PFSK-1 (cell line): ENCODE data around the gene TMTC4.

Experiments
- FOXP2 ChIP-seq: optimal IDR thresholded peaks from 2 replicates; pipeline ENCODE3; 2011; ENCODE audit warnings: borderline replicate concordance, control low read depth, inconsistent platforms; ENCODE audit not compliant: insufficient read depth; ENCODE audit errors: extremely low read length, extremely low read depth
- POLR2AphosphoS5 ChIP-seq: IDR thresholded peaks from 2 replicates; pipeline ENCODE4 v1.6.1; 2012; ENCODE audit warnings: low read depth, mild to moderate bottlenecking, control low read depth, low read length, moderate library complexity
- SIN3A ChIP-seq: IDR thresholded peaks from 2 replicates; pipeline ENCODE4 v1.6.1; 2012; ENCODE audit warnings: mild to moderate bottlenecking, low read length, moderate library complexity, borderline replicate concordance; ENCODE audit not compliant: insufficient read depth
- TAF1 ChIP-seq: IDR thresholded peaks from 2 replicates; pipeline ENCODE4 v1.6.1; 2012; ENCODE audit warnings: low read length, control low read depth, borderline replicate concordance; ENCODE audit not compliant: insufficient read depth
- TF ChIP-seq, protein P1 (sequence below), 2 experiments: IDR thresholded peaks; 2 replicates each; pipeline versions ENCODE4 v1.6.1 to v1.8.0; 2011 to 2012; ENCODE audit warnings: low read depth in 2 of 2, low read length in 2 of 2, control low read depth in 1 of 2, inconsistent platforms in 1 of 2, mild to moderate bottlenecking in 1 of 2, moderate library complexity in 1 of 2; ENCODE audit not compliant: insufficient read depth in 1 of 2

TMTC4 gene

DNA sequence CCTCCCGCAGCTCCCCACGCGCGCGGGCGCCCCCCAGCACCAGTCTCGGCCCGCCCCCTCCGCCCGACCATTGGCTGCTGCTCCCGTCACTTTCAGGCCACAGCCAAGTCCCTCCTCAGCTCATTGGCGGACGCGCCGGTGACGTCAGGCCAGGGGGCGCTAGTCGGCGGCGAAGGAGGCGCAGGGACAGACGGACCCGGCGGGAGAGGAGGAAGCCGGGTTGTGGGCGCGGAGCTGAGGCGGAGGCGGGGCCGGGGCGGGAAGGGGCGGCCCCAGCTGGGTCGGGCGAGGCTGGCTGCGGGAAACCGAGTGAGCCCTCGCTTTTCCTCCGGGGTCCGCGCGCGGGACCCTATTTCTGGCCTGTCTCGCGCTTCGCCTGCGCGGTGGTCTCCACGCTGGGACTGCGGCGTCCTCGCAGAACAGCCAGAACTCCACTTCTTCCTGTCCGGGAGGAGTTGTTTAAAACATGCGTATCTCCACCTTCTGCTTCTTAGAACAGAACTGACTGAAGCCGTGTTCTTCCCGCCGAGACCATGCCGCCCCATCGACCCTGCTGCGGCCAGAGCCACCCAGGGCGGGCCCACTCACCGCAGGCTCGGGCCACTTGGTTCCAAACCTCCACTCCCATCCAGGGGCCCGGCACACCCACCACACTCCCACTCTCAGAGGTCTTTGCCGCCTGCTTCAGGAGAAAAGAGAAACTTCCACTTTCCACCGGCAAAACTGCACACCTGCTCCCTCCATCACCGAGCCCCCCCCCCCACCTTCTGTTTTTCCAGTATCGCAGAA, 471 bp upstream of the TMTC4 start:
- TF ChIP-seq SIN3A (no peak), POLR2AphosphoS5 (peak; percentile 60), FOXP2 (peak; percentile 56), TAF1 (no peak)
- TF ChIP-seq, protein P1, sequence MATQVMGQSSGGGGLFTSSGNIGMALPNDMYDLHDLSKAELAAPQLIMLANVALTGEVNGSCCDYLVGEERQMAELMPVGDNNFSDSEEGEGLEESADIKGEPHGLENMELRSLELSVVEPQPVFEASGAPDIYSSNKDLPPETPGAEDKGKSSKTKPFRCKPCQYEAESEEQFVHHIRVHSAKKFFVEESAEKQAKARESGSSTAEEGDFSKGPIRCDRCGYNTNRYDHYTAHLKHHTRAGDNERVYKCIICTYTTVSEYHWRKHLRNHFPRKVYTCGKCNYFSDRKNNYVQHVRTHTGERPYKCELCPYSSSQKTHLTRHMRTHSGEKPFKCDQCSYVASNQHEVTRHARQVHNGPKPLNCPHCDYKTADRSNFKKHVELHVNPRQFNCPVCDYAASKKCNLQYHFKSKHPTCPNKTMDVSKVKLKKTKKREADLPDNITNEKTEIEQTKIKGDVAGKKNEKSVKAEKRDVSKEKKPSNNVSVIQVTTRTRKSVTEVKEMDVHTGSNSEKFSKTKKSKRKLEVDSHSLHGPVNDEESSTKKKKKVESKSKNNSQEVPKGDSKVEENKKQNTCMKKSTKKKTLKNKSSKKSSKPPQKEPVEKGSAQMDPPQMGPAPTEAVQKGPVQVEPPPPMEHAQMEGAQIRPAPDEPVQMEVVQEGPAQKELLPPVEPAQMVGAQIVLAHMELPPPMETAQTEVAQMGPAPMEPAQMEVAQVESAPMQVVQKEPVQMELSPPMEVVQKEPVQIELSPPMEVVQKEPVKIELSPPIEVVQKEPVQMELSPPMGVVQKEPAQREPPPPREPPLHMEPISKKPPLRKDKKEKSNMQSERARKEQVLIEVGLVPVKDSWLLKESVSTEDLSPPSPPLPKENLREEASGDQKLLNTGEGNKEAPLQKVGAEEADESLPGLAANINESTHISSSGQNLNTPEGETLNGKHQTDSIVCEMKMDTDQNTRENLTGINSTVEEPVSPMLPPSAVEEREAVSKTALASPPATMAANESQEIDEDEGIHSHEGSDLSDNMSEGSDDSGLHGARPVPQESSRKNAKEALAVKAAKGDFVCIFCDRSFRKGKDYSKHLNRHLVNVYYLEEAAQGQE (IDR thresholded peaks at IDR 0.05; ENCODE audit: insufficient read depth in 1 of 2, low read depth in 2 of 2, low read length in 2 of 2): no peak

DNA sequence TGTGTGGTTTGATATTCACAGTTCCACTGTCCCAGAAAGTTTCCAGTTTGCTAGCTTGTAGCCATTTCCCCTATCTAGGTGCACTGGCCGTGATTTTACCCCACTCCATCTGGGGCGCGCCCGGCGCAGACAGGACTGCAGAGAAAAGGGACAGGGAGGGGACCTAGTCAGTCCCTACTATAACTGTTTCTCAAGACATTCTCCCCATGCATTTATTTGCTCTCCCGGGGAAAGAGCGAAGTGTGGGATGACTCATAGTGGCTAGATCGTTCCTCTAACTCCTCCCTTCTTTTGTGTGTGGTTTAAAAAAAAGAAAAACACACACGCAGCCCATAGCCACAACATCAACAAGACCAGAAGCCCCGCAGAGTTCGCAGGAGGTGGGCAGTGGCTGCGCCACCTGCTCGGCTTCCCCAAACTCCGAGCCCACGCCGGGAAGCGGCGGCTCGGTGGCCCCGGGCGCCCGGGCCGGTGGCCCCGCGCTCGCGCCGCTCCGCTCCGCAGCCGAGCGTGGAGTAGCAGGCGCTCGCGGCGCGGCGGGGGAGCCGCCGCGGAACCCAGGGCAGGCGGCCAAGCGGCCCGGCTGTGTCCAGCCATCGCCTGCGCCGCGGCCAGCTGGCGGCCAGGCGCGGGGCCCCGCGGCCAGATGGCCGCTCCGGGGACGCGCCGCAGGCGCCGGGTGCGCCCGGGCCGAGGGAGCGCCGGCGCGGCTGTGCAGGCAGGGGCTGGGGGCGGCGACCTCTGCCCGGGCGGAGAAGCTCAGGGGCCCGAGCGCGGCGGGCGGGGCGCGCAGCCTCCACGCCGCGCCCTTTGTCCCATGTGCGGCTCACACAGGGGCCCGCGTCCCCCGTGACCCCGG, 653 bp downstream of the TMTC4 start:
- TF ChIP-seq, protein P1 (IDR thresholded peaks at IDR 0.05; ENCODE audit: insufficient read depth in 1 of 2, low read depth in 2 of 2, low read length in 2 of 2): no peak
- TF ChIP-seq POLR2AphosphoS5: 0 out of 2 replicates have a peak, but pooled peaks have one; percentile 16
- TF ChIP-seq FOXP2: no peak
- TF ChIP-seq TAF1: peak; percentile 37; the same call in 1 of the 2 replicates
- TF ChIP-seq SIN3A: no peak

DNA sequence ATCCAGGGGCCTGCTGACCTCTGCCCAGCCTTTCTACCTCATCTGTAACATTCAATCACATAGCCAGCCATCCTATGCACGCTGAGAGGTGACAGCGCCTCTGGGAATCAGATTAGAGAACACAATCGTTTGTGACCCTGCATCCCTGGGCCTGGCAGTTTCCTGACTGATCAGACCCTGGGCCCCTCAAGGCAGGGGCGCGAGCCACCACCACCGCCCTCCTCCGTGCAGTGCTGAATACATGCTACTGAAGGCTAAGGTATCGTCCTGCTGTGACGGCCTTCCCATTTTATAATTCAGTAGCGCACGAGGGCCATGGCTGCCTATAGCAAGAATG, 1.3 kb downstream of the TMTC4 start:
- TF ChIP-seq POLR2AphosphoS5 (no peak), TAF1 (no peak), FOXP2 (no peak), SIN3A (no peak)
- TF ChIP-seq, protein P1 (IDR thresholded peaks at IDR 0.05; ENCODE audit: insufficient read depth in 1 of 2, low read depth in 2 of 2, low read length in 2 of 2): no peak

DNA sequence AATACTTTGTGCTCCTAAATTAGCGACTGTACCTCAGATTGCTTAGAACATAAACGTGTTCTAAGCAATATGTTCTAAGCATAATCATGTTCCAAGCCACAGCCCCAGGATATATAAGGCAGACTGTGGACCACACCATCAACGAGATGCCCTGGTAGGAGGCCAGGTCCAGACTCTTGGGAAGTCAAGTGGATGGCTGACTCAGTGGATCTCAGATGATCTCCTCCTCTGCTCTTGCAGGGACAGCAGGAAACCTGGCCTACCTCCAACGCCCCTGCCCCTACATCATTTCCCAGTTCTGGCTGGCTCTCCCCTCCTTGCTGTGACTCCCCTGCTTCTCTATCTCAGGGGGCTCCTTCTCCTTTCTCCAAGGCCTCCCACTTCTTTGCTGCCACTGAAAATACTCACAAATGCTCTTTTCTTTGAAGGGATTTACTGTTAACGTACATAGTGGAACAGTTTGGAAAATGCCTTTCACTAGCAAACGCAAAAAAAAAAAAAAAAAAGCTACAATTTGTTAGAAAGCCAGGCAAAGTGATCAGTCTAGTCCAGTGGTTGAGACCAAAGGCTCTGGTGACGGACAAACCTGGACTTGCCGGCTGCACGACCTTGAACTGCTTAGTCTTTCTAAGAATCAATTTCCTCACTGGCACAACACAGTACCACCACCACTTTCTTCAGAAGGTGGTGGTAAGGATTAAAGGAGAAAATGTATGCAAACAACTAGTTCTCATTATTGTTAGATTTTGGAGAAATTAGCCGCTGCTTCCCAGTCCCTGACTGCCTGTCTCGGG, 3.0 kb downstream of the TMTC4 start:
- no peak for TF ChIP-seq POLR2AphosphoS5
- TF ChIP-seq SIN3A: no peak
- TF ChIP-seq, protein P1 (IDR thresholded peaks at IDR 0.05; ENCODE audit: insufficient read depth in 1 of 2, low read depth in 2 of 2, low read length in 2 of 2): no peak
- no peak for TF ChIP-seq TAF1
- TF ChIP-seq FOXP2: no peak
